Stimulated activated CD4-positive, alpha-beta T cell treated with anti-CD3 and anti-CD28 coated beads, Interleukin-2, amount 100 ng/mL, for 4 hours (primary cell): Measurements from ENCODE around the gene DYNC1LI1.
A peak's percentile ranks its signal among the peaks of the same experiment; 100 is the strongest.

Experiments used
- DNase-seq: peaks from one replicate; pipeline ENCODE4 v3.0.0-alpha.2; 2020; ENCODE audit warnings: low read depth

The DYNC1LI1 gene

DNA sequence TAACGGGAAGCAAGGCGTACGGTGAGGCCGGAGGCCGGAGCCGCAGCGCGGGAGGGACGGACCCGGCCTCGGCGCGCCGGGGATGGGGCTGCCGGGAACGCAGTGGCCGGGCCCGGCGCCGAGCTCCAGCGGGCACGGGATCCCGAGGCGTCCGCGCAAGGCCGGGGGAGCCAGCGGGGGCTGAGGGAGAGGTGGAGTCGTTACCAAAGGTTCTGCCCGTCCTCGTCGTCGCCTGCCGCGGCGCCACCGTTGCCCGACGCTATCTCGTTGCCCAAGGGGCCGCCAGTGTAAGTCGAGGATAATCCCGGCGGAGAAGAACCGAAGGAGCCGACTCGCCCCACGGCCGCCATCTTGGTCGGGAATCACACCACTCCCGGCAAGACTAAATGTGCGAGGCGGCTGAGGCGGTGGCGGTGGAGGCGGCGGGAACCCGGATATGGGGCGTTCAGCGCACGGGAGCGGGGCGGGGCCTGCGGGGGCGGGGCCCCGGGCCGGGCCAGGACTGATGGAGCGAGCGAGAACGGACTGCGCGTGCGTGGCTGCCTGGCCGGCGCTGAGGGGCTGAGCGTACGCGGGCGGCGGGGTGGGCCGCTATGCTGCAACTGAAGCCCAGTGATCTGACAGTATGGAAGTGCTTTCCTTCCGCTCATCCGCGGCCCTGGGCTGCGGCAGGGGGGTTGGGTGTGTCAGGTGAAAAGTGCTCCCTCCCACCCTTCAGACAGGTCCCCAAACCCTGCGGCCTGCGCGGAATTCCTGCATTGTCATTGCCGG lies at the start of gene DYNC1LI1:
Gene DYNC1LI1, minus strand, starts transcription at position 438 of the 771 bp plus-strand sequence. Its CDS starts 88 bp downstream, at position 350.
- peak; percentile 91 for DNase-seq

DNA sequence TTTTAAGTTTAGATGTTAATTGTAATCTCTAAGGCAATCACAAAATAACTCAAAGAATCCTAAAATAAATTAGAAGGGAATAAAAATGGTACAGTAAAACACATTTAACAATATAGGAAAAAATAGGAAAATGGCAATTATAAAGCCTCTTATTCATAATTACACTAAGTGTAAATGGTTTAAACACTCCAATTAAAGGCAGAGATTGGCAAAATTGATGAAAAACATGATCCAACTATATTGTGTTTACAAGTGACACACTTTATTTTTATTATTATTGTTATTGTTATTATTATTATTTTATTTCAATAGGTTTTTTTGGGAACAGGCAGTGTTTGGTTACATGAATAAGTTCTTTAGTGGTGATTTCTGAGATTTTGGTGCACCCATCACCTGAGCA lies 48.7 kb upstream of the DYNC1LI1 start:
- no peak for DNase-seq

DNA sequence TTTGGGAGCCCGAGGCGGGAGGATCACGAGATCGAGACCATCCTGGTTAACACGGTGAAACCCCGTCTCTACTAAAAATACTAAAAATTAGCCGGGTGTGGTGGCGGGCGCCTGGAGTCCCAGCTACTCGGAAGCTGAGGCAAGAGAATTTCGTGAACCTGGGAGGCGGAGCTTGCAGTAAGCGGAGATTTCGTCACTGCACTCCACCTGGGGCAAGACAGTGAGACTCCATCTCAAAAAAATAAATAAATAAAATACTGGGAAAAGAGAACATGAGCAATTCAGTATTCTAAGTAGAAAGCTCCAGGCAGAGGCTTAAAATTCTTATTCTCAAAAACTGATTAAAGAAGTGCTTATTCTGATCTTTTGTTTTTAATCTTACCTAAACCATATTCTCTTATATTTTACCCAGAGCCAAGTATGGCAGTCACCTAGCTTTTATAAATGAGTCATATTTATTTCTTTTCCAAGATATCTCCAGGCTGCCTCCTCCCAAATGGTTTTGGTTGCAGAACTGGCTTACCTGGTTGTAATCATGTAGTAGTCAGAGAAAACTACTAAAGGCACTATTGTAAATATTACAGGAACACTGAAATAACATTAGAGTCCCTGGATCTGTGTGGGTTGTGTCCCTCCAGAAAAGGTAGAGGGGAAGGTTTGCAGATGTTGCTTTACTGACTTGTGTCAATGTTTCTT lies 45.8 kb upstream of the DYNC1LI1 start:
- DNase-seq, result no peak

GRCh38 chr3:32614956-32615355 lies 44.3 kb upstream of the DYNC1LI1 start:
- DNase-seq, result no peak

DNA sequence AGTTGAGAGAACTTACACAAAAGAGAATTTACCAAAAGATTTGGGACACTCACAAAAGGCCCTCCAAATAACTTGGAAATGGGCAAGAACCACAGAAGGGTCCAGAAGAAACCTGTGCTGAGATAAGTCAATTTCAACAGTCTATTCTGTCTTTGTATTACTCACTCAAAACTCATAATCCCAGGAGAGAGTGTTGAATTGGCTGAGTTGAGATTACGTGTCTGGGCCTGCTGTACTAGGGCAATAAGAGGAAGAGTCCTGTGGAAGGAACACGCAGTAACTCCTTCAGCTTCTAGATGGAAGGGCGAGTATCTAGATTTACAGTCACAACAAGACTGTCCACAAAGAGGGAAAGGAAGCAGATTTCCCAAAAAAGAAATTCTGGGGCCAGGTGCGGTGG lies 42.5 kb upstream of the DYNC1LI1 start:
- DNase-seq, result no peak

- DNase-seq, result no peak
These were observed 41.9 kb upstream of the DYNC1LI1 start for GRCh38 chr3:32612547-32612946.

DNA sequence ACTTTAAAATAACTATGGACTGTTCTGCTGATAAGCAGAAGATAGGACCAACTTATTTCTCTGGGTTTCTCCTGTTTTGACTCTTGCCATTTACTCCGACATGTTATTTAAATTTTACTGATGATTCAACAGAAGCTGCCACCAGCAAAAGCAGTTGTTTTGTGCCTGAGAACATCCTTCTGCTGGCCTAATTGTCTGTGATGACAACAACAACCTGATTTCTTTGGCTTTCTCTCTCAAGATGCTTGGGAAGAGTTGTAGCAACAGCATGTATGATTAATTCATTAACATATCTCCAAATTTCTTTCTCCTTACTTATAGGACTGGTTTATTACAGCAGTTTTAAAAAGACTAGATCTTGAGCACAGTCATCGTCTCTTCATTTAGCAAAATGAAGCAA lies 36.9 kb upstream of the DYNC1LI1 start:
- no peak for DNase-seq

DNA sequence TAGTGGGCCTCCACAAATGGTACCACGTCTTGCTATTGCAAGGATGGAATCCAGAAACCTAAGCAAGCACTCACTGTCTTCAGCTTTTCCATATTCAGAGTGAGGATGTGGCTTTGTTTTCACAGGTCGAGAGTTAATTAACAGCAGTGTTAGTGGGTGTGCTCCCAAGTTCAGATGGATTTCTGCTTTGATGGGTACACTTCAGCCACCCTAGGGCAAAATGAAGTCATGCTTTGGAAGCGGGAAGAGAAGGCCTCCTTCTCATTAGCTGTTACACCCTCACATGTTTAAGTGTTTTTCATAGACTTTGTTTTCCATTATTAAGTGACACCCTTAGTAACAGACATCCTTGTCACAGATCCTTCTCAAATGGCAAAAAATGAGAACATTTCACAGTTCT lies 36.3 kb upstream of the DYNC1LI1 start:
- DNase-seq, result no peak

- no peak for DNase-seq
These were observed 35.6 kb upstream of the DYNC1LI1 start for GRCh38 chr3:32606277-32606676.

DNA sequence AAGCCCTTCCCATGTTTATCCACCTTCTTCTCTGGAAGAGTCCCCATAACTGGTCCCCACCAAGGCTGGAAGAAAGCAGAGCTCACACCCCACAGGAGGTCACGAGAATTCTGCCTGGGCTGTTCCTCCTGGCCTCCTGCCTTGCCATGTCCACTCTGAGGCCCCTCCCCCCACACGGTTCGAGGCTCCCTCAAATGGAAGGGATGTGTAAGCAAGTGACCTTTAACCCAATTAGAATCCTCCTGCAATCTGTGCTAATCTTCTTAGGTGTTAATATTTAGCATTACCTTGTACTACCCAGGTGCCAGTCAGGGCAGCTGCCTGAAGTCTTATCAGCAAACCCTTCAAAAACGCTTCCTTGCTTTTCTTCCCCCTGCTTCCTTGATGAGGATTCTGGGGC lies 32.4 kb upstream of the DYNC1LI1 start:
- no peak for DNase-seq

DNA sequence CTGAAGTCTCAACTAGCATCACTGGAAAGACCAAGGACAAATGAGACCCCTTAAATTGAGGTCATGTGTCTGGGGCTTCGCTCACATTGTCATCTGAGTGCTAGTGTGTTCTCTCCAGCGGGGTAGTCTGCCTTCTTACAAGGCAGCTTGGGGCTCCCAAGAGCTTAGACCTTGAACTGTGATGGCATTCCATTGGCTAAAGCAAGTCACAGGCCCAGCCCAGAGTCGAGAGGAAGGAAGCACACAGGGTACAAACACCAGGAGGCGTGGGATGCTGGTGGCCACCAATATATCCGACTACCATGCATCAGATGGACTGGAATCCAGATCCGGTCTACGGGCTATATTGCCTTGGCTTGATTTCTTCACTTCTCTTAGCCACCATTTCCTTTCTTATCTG lies 31.5 kb upstream of the DYNC1LI1 start:
- no peak for DNase-seq

DNA sequence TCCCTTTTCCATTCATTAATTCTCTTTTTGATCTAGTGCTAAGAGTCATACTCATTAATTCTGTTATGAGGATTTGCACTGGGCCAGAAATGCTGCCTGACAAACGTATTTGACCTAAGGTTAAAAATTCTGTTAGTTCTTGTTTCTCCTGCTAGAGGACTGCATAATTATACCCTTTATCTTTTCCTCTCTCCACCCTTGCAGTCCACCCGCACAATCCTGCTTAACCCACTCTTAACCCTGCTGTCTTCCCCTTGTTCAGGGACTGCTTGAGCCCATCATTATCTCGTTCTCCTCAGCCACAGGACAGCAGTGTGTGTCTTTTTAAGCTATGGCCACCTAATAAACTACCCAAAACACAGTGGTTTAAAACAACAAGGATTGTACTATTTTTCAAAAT lies 31.1 kb upstream of the DYNC1LI1 start:
- DNase-seq, result no peak

GRCh38 chr3:32597656-32598055 lies 27.0 kb upstream of the DYNC1LI1 start:
- no peak for DNase-seq

GRCh38 chr3:32596909-32597369 lies 26.3 kb upstream of the DYNC1LI1 start:
- no peak for DNase-seq

- DNase-seq, result no peak
These were observed 25.7 kb upstream of the DYNC1LI1 start for GRCh38 chr3:32596282-32596908.

- no peak for DNase-seq
These were observed 24.7 kb upstream of the DYNC1LI1 start for GRCh38 chr3:32595323-32595722.

DNA sequence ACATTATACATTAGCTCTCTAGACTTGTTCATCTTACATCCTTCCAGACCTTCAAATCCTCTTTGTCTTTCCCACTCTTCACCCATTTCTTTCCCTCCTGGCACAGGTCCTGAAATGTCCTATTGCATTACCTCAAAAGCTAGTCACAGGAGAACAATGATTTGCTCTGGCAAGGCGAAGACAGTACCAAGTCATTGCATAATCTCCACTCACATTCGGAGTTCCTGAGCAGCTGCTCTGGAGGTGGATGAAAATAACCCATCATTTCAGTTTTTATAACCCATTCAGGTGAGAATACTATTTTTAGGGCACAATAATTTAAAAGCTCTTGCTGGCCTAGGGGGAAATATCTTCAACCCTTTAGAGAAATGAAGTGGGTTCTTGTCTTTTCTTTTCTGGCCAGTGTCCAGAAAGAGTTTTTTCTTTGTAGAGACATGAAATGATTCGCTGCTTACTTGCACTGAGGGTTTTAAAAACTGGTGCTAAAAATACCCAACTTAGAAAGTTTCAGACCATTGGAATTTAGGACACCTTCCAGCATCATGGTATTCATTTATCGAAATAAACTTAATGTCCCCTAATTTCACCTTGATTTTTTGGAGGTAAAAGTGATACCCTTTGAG lies 23.4 kb upstream of the DYNC1LI1 start:
- no peak for DNase-seq

GRCh38 chr3:32592696-32593353 lies 22.2 kb upstream of the DYNC1LI1 start:
- no peak for DNase-seq

DNA sequence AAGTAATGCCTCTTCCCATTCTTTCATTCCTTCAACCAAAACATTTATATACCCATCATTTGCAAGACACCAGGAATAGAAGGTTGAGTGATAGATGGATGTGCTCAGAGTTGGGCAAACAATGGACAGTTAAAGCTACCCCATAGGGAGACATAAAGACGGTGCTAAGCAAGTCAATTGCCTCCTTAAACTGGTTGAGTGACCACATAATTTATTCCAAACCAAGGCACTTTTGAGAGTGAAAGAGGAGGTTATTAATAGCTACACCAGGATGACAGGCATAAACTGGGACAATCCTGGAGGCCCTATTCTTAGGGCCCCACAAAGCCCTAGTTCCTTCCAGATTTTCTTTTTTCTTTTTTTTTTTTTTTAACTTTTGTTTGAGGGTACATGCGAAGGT lies 21.4 kb upstream of the DYNC1LI1 start:
- DNase-seq, result no peak

DNA sequence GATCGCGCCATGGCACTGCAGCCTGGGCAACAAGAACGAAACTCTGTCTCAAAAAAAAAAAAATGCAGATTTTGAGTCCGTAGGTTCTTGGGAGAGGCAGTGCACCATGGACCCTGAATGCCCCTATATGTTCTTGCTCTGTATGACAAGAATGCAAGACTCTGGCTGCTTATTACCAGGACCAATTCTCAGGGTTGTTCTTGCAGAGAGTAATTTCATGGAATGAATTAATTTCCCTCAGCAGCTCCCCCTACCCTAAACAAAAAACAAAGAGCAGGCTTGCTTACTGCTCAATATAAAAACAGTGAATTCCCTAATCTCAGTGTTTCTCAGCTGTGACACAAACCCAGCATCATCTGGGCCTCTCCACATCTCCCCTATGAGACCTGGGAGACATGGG lies 20.5 kb upstream of the DYNC1LI1 start:
- no peak for DNase-seq

GRCh38 chr3:32586356-32586755 lies 15.7 kb upstream of the DYNC1LI1 start:
- DNase-seq, result no peak

GRCh38 chr3:32584660-32585059 lies 14.0 kb upstream of the DYNC1LI1 start:
- DNase-seq, result no peak
